Measurements from ENCODE around the gene PARD3.

Gene PARD3

GRCh38 chr10:34547291-34547690 is 267.8 kb downstream of the PARD3 start:
- TF ChIP-seq CTCF (IDR thresholded peaks at IDR 0.05; ENCODE audit: low read depth, low read length) = no peak
- no peak for DNase-seq (ENCODE audit: low read depth, low spot score)
- in situ Hi-C loops (cut with HindIII; ENCODE audit: low sequenced_read_pairs) = no loop called here
- no peak overlapping the region for H3K4me3 ChIP-seq (ENCODE audit: low read depth, low read length)

DNA sequence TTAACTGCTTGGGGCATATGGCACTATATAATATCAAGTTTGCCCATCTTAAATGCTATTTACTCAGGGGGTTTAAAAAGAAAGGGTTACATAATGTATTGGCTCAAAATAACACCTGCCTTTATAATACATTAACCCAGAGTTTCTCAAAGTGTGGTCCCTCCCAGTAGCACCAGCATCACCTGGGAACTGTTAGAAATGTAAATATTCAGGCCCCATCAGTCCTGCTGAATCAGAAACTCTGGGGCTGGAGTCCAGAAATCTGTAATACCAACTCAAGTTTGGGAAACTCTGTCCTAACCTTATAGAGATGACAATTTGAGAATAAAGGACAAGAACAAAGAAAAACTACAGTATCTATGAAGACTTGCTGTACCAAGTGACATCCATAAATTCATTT is 270.7 kb downstream of the PARD3 start:
- in situ Hi-C loops (cut with HindIII; ENCODE audit: low sequenced_read_pairs) = no loop called here
- no peak for TF ChIP-seq CTCF (IDR thresholded peaks at IDR 0.05; ENCODE audit: low read depth, low read length)
- H3K4me3 ChIP-seq (ENCODE audit: low read depth, low read length) = no peak overlapping the region
- no peak for DNase-seq (ENCODE audit: low read depth, low spot score)

DNA sequence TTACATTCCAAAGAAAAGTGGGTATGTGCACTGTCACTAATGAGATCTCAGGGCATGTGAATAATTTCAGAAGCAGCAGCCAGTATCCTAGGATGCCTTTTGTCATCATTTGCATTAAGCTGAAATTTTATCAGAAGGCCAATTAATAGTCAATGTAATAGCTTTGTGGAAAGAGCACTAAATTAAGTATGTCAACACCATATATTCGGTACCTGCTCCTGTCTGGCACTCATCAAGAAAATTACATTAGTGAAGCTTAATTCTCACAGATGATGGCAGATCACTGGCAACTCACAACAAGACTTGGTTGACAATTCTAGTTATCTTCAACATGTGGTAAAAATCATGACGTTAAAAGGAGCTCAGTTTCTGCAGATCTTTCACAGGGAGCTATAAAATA is 271.4 kb downstream of the PARD3 start:
- TF ChIP-seq CTCF (IDR thresholded peaks at IDR 0.05; ENCODE audit: low read depth, low read length) = no peak
- DNase-seq (ENCODE audit: low read depth, low spot score) = no peak
- in situ Hi-C loops (cut with HindIII; ENCODE audit: low sequenced_read_pairs) = no loop called here
- no peak overlapping the region for H3K4me3 ChIP-seq (ENCODE audit: low read depth, low read length)

GRCh38 chr10:34540492-34540891 is 274.6 kb downstream of the PARD3 start:
- no peak for DNase-seq (ENCODE audit: low read depth, low spot score)
- in situ Hi-C loops (cut with HindIII; ENCODE audit: low sequenced_read_pairs) = no loop called here
- no peak overlapping the region for H3K4me3 ChIP-seq (ENCODE audit: low read depth, low read length)
- no peak for TF ChIP-seq CTCF (IDR thresholded peaks at IDR 0.05; ENCODE audit: low read depth, low read length)

DNA sequence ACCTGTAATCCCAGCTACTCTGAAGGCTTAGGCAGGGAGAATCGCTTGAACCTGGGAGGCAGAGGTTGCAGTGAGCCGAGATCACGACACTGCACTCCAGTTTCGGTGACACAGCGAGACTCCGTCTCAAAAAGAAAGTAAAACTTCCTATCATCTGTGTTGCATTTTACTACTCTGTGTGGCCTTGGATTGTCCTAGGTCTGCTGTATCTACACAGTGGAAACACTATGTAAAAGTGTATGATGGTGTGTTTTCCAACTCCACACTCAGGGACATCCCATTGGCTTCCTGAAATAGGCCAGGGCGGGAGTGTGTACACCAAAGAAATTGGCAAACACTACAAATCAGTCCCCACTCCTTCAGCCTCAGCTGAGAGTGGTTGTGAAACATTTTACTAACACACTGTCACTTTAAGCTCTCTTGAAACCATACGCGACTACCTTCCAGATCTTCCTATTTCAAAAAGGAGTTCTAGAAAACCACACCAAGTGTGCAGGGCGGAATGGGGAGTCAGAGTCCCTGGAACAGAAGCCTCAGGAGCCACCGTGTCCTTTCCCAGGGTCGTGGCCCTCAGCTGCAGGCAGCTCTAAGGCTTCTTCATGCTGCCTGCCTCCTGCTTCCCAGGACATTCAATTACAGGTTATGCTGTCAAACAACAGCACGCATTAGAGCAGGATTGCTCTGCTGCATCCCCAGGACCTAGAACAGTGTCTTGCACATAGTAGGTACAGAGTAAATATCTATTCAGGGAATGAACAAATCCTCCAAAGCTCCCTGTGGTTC is 275.4 kb downstream of the PARD3 start:
- no peak overlapping the region for H3K4me3 ChIP-seq (ENCODE audit: low read depth, low read length)
- no peak for DNase-seq (ENCODE audit: low read depth, low spot score)
- no peak for TF ChIP-seq CTCF (IDR thresholded peaks at IDR 0.05; ENCODE audit: low read depth, low read length)
- in situ Hi-C loops (cut with HindIII; ENCODE audit: low sequenced_read_pairs) = no loop called here

GRCh38 chr10:34538281-34538829 is 276.7 kb downstream of the PARD3 start:
- no peak overlapping the region for H3K4me3 ChIP-seq (ENCODE audit: low read depth, low read length)
- no peak for DNase-seq (ENCODE audit: low read depth, low spot score)
- in situ Hi-C loops (cut with HindIII; ENCODE audit: low sequenced_read_pairs) = no loop called here
- no peak for TF ChIP-seq CTCF (IDR thresholded peaks at IDR 0.05; ENCODE audit: low read depth, low read length)
